ENCODE data around the gene UROC1.

Gene UROC1

DNA sequence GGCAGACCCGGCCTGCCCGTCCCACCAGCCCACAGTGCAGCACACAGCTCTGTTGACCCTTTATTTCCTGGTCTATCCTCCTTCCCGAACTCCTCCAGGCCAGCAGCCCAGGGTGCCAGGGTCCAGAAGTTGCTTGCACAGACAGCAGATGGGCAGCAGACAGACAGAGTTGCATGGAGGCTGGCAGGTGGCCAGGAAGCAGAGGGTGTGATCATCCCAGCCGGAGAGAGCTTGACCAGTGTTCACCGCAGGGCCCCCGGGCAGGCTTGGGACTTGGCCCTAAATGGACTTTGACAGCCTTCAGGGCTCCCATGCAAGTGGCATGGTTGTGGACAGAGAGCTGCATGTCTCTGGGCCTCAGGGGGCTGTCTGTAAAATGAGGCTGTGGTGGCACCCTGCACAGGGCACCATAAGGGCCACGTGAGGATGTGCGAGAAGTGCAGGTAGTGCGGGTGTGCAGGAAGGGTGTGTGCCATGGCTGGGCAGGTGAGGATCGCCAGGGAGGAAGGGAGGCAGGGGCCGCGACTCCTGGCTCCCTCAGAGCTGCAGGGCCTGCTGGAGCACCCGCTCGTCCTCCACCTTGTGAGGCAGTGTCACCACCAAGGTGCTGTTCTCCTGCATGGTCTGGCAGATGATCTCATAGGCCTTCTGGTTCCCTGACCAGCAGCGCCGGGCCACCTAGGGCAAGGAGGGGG is 35.6 kb downstream of the UROC1 start:
- no peak for DNase-seq (ENCODE audit: low read depth in 1 of 2, low spot score in 1 of 2)

DNA sequence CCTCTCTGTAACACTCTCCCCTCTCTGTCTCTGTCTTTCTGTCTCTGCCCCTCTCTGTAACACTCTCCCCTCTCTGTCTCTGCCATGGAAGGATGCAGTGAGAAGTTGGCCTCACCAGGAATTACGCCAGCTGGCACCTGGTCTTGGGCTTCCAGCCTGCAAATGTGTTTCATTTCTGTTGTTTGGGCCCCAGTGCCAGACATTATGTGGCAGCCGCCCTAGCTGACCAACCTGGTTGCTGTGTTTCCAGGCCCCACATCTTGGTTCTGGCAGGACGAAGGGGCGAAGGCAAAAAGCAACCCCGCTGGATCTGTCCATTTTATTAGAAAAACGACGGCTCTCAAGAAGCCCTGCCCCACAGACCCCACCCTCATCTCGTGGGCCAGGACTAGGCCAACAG is 36.7 kb downstream of the UROC1 start:
- DNase-seq (ENCODE audit: low read depth in 1 of 2, low spot score in 1 of 2), result no peak

DNA sequence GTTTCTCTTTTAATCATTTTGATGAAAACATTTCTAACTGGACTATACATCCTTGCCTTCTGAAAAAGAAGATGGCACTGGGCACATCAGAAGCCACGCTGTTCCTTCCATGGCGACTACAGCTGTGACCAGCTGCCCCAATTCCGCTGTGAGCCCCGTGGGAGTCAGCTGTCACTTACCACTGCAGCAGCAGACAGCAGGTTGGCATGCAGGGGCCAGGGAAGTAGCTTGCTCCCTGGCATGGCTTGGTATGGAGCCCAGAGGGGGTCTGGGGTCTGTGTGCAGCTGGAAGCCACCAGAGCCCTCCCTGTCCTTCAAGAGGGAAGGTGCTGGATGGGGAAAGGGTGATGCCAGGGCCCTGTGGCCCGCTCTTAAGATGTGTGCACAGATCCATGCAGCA is 37.4 kb downstream of the UROC1 start:
- DNase-seq (ENCODE audit: low read depth in 1 of 2, low spot score in 1 of 2), result no peak

DNA sequence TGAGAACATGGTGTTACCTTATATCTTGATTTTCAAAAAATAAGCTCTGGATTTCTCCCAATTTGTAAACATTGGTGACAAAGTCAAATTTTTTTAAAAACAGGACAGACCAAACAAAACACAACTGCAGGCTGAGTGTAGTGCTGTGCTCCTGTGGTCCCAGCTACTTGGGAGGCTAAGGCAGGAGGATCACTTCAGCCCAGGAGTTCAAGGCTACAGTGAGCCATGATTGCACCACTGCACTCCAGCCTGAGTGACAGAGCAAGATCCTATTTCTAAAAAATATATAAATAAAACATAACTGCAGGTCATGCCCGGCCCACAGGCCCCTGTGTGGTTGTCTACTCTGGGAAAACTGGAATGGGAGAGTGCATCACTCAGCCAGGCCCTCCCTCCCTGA is 37.9 kb downstream of the UROC1 start:
- no peak for DNase-seq (ENCODE audit: low read depth in 1 of 2, low spot score in 1 of 2)

DNA sequence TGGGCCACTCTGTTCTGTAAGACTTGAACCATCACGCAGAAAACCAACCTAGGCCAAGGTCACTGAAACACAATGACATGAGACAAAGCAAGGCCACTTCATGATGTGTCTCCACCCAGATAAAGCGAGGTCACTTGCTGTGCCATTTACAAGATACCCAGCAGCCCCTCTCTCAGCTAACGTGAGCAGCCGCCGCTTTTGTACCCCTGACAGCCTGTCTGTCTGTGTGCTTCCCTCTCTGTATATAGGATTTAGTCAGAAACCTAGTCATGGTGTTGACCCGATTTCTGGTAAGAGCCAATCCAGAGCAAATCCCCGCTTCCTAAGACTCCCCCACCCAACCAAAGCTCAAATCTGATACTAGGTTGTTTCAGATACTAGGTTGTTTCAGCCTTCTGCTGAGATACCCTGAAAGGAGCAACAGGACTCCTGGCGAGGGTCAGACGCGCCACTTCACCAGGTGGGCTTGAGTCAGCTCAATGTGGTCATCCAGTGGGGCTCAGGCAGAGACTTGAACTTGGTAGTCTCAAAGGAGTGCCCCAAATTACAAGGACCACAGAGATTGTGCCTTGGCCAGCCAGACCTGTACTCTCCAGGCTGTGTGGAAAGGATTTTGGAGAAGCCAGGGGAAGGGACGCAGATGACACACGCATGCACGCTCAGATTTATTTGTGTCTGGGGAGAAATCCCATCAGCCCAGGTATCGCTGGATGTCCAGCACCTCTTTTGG is 38.8 kb downstream of the UROC1 start:
- DNase-seq (ENCODE audit: low read depth in 1 of 2, low spot score in 1 of 2), result no peak

DNA sequence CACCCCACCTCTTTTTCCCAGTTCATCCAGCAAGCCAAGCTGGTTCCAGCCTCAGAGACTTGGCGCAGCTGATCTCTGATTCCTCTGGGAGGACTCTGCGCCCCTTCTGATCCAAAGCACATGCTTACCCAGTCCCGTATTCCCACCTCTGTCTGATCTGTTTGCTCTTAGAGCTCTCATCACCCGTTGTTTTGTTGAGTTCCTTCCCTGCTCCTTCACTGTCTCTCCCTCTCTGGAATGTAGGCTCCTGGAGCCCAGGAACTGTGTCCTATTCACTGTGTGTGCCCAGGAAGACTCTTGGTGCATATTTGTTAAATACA is 40.6 kb downstream of the UROC1 start:
- DNase-seq (ENCODE audit: low read depth in 1 of 2, low spot score in 1 of 2), result no peak

DNA sequence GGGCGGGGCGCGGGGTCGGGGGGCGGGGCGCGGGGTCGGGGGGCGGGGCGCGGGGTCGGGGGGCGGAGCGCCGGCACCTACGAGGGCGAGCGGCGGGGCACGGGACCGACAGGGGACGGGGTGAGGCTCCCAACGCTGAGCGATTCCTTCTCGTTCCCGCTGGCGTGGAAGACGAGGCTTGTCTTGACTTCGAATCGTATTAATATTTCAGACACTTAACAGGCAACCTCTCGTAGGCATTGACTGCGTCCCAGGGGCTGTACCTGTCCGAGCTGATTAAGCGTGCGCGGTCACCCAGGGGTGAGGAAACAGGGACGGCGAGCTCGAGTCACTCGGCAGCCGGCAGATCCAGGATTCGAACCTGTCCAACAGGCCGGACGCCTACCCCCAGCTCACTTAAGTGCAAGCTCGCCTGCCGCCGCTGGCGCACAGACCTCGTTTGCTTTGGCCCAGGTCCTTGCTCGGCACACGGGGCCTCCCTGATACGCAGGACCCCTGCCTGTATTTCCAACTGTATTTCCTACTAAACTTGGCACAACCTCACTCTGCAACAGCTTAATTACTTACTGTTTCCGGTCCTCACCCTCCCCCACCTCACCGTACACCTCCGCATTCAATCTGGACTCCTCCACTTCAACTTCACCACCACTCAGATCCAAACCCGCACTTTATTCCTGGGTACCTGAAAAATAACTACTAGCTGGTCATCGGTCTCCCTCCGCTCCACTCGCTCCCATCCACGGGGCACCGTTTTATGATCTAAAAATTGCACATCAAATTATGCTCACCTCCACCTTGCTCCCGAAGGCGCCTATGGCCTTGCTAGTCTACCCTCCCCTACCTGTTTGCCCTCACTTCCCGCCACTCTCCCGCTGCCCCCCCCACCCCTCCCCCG is 41.2 kb downstream of the UROC1 start:
- no peak for DNase-seq (ENCODE audit: low read depth in 1 of 2, low spot score in 1 of 2)

DNA sequence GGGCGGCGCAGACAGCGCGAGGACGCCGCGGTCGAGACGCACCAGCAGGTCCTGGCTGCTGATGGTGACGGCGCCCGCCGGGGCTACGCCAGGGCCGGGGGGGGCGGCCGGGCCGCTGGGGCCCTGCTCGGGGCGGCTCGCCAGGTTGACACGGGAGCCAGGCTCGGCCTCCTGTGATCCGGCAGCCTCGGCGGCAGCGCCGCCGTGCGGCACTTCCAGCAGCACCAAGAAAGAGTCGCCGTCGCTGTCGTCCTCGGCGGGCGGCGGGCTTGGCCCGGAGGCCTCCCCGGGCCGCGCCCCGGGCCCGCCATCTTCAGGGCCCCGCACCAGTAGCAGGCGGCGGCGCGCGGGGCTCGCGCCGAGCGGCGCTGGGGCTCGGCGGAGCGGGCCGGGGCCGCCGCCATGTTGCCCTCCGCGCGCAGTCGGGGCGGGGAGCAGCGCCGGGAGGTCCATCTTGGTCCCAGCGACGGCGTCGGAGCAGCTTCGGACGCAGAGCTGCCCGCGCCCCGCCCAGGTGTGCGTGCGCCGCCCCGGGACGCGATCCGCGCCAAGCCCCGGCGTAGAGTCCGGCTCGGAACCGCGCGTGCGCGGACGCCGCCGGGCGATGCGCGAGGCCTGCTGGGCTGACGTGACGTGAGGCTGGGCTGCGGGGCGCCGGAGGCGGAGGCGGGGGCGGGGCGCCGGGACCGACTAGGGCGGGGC is 42.0 kb downstream of the UROC1 start, which contains the start of gene ZXDC:
Gene ZXDC, minus strand, starts transcription at position 479 of the 702 bp plus-strand sequence. Its CDS starts 26 bp downstream, at position 453.
- peak; percentile 83 to 93 for DNase-seq (ENCODE audit: low read depth in 1 of 2, low spot score in 1 of 2)

DNA sequence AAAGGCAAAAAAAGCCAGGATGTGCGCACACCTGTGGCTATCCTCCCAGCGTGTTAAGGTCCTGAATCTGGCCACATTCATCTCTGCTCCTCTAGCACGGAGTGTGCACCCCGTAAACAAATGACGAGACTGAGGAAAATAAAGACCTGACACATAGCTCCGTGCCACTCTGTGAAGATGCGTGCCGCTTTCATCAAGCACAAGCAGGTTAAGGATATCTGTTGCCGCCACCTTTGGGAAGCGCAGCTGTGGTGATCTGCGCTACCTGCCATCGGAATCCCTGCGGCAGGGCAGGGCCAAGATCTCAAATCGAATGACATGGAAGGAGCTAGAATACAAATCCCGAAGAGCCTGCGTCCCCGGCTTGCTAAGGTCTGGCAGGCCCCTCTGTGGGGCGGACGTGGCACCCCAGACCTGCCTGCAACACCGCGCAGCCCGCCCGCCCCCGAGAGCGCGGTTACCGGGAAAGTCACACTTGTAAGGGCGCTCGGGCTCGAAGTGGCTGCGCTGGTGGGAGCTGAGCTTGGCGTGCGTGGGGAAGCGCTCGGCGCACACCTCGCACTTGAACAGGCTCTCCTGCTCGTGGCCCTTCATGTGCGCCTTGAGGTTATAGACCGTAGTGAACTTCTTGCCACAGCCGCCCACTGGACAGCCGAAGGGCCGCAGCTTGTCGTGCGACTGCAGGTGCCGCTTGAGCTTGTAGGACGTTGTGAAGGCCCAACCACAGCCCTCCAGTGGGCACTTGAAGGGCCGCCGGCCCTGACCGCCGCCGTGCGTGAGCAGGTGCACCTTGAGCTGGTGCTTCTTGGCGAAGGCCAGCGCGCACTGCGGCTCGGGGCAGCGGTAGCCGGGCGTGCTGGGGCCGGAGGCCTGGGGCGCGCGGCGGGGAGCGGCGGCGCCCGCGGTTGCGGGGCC is 42.8 kb downstream of the UROC1 start:
- DNase-seq (ENCODE audit: low read depth in 1 of 2, low spot score in 1 of 2), result no peak

DNA sequence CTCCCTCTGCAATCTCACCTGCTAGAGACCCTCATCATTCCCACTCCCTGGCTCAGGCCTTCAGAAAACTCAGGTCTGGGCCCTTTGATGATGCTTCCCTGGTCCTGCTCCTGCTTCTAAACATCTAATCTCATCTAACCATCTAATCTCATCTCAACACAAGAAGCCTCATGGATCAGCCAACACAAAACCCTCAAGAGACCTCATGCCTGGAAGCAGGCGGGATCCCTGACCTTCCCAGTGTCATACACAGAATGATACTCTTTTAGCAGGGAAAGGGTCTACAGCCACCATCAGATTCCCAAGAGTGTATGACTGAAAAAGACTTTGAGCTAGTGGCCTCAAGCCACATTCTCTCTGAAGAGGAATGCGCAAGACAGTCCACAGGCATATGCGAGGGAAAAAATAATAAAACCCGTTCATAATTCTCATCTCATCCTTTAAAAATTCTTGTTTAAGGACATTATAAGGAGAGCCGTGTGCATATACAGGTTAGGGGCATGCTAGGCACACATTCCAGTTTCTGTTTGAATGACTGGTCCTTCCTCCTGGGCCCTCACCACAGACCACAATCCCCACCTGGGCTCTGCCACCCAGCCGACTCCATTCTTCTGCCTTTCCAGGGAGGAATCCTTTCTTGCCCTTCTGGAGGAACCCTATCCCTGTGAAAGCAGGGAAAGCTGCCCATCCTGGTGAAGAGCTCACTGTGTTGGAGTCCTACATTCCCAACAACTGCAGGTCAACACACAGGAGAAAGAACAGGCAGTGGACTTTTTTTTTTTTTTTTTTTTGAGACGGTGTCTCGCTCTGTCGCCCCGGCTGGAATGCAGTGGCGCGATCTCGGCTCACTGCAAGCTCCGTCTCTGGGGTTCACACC is 44.0 kb downstream of the UROC1 start:
- no peak for DNase-seq (ENCODE audit: low read depth in 1 of 2, low spot score in 1 of 2)

DNA sequence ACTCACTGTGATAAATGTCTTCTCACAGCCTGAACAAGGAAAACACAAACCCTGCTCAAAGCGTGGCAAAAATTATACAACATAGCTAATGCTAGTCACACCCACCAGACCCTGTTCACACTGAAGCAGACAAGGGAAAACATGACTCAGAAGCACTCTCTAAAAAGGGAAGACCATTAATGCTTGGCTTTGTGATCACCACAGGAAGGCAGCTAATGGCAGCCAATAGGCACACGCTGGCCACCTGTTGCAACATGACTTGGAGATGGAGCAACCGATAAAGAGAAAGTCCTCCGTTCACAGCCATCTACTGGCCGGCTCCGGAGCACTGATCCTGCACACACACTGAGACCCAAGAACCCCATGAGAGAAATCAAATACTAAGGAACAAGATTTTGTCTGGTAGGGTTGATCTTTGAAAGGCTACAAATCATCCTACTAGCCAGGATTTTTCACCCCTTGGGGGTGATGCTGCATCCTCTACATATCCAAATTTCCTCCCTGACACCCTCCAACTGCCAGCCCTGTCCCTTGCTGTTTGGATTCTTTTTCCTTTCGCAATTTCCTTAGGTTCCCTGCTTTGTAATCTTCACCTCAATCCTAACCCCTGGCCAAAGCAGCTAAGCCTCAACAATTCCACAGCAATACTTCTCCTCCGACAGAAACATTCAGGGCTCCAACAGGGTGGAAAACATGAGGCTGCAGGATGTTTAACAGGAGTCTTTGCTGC is 45.1 kb downstream of the UROC1 start:
- no peak for DNase-seq (ENCODE audit: low read depth in 1 of 2, low spot score in 1 of 2)

DNA sequence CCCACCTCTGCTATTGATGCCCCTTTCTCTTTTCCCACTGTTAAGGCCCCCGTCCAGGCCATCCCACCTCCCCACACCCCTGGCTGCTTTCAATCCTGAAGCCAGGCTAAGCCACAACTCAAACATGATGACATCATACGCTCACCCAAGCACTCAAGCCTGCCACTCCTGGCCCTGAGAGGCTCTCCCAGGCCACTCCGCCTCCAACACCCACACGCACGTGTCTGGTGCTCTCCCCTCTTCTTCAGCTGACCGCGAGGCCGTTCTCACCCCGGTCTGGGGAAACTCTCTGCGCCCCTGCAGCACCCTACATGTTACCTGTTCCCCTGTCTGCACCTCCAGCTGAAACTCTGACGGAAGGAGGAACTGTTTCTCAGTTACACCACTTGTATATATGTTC is 48.1 kb downstream of the UROC1 start:
- no peak for DNase-seq (ENCODE audit: low read depth in 1 of 2, low spot score in 1 of 2)

DNA sequence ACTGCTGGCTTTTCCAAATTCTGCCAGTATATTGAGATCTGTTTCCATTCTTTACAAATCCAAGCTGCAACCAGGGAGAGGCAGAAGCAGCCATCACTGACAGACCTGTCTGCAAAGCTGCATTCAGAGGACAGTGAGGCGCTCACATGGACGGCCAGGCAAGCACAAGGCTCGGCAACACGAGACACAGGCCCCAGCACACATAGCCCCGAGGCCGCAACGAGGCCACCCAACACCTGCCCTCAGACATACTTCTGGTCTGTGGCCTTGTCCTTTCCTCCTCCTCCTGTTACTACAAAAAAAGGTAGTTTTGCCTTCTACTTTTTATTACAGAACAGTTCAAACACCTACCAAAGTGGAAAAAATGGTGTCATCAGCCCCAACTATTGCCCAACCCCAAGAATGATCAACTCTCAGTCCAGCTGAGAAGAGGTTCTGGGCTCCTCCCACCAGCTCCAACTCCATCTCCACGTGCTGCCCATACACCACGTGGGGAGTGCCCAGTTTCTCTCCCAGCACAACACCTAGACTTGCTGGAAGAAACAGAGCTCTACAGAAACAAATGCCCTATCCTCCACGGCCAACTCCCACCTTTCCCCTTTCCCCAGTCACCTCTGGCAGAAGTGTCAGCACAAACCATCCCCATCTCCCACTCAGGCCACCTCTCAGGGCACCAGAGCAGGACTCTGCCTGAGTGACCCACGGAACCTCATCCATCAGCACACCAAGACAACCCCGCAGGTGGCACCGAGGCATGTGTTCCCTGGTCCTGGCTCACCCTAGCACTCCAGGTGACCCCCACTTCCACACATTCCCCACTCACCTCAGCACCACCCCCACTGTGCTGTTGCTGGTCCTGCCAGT is 49.3 kb downstream of the UROC1 start:
- DNase-seq (ENCODE audit: low read depth in 1 of 2, low spot score in 1 of 2), result no peak

DNA sequence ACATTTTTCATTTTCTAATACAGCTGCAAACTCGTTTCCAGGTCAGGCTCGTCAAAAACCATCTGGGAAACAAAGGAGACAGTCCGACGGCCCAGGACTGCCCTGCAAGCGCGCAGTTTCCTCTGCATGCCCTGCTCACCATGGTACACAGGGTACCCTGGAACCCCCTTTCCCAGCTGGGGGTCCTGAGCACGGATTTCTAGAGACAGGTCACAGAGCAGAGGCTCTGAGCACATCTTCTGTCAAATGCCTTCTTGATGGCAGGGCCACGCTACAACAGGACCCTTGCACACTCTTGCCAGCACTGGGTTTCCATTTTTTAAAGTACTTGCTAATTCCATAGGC is 50.0 kb downstream of the UROC1 start:
- no peak for DNase-seq (ENCODE audit: low read depth in 1 of 2, low spot score in 1 of 2)

DNA sequence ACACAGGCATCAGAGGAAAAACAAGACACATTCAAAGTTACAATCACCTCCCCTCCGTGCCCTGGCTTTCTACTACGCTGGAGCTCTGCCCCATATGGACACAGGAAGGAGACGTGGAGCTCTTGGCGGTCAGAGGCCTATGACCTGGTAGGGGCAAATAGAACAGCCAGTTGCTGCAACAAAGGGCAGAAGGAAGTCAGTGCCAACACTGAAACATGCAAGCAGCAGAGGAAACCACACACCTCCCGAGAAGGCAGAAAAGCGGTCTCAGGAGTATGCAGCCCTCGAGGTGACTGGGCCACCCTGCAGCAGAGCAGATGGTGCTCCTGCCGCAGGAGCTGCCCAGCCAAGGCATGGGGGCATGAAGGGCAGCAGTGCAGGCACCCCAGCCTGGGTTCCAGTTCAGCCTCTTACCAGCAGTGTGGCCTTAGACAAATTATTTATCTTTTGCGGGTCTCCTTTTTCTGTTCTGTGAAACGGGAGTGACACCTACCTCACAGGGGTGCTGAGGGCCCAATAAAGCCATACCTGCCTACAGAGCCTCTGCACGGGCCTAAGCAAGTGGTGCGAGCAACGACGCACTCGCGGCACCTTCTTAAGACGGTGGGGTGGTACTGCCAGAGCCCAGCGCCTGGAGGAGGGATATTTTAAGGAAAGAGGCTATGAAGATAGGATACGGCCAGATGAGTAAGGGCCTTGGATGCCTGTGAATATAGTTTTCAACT is 50.5 kb downstream of the UROC1 start:
- DNase-seq (ENCODE audit: low read depth in 1 of 2, low spot score in 1 of 2), result no peak

DNA sequence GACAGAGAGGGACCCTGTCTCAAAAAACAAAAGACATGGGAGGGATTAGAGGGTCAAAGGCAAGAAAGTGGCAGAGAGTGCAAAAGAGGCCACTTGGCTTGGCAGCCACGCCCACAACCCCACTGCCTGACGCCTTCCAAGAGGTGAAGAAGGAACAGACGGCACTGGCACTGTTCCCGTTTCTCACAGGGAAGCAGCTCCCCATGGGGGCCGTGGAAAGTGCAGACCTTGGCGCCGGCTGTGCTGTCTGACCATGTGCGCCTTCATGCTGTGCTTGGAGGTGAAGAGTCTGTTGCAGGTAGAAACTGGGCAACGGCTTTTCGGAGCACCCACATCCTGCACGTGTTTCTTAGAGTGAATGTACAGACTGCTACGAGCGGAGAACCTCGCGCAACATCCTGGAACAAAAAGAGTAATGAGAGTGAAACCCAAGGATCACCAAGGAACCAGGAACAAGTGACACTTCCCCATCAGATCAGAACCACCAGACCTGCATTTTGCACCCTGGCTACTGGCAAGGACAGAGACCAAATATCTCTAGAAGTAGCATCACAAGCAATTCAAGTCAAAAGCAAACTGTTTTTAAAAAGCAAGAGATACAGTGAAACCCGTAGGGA is 51.5 kb downstream of the UROC1 start:
- no peak for DNase-seq (ENCODE audit: low read depth in 1 of 2, low spot score in 1 of 2)

DNA sequence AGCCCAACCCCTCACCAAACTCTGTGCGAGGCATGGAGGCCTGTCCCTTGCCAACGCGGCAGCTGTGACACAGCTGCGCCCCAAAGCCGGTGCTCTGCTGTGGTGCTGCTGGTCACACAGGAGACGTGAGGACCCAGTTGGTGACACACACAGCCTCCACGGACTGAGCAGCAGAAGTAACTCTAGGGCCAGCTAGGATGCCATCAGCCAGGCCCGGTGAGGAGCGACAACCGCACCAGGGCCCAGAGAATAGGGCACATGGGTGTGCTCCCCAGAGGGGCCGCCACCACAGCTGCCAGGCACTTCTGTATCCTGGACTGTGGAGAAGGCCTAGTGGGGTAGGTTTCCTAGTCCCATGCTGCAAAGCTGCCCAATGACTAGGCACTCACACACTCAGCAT is 52.6 kb downstream of the UROC1 start:
- DNase-seq (ENCODE audit: low read depth in 1 of 2, low spot score in 1 of 2), result no peak

All from activated T-helper 1 cell treated with anti-CD3 and anti-CD28 coated beads, Interleukin-2, amount 50 U/mL, for 16 hours (primary cell).